DOHH2 (cell line): ENCODE measurements around the gene SEMA5A.

Source experiments
- H3F3A ChIP-seq: fragments of 200-600 bp; sonication (generic), shearing (Covaris generic); 2 replicates; pipeline ENCODE4 v1.6.0; 2016; ENCODE audit warnings: antibody characterized with exemption, mild to moderate bottlenecking; ENCODE audit not compliant: control insufficient read depth, insufficient read depth
- H3K27ac ChIP-seq: fragments of 200-600 bp; sonication (generic); 2 replicates; pipeline ENCODE4 v1.5.1; 2014; ENCODE audit warnings: low read depth, mild to moderate bottlenecking, low read length, moderate library complexity
- H3K27me3 ChIP-seq: fragments of 200-600 bp; sonication (generic); 2 replicates; pipeline ENCODE4 v1.6.1; 2014; ENCODE audit warnings: mild to moderate bottlenecking, low read length, mixed read lengths; ENCODE audit not compliant: control insufficient read depth
- H3K36me3 ChIP-seq: fragments of 200-600 bp; sonication (generic); 2 replicates; pipeline ENCODE4 v1.6.1; 2014; ENCODE audit warnings: mild to moderate bottlenecking, low read length, moderate library complexity, mixed read lengths; ENCODE audit not compliant: control insufficient read depth
- H3K4me1 ChIP-seq: fragments of 200-600 bp; sonication (generic); 2 replicates; pipeline ENCODE4 v1.6.1; 2014; ENCODE audit warnings: mild to moderate bottlenecking, low read length, mixed read lengths; ENCODE audit not compliant: control insufficient read depth
- H3K4me2 ChIP-seq: fragments of 200-600 bp; sonication (generic); 2 replicates; pipeline ENCODE4 v1.6.0; 2014; ENCODE audit warnings: mild to moderate bottlenecking, low read length, moderate library complexity
- H3K4me3 ChIP-seq: fragments of 200-600 bp; sonication (generic); 2 replicates; pipeline ENCODE4 v1.5.1; 2014; ENCODE audit warnings: mild to moderate bottlenecking, low read length, mixed read lengths
- H3K79me2 ChIP-seq: fragments of 200-600 bp; sonication (generic); 2 replicates; pipeline ENCODE4 v1.6.1; 2014; ENCODE audit warnings: mild to moderate bottlenecking, low read length, mixed read lengths; ENCODE audit not compliant: control insufficient read depth
- H3K9me2 ChIP-seq: fragments of 200-600 bp; sonication (generic); replicated peaks from 2 replicates; pipeline ENCODE4 v1.6.1; 2014; ENCODE audit warnings: mild to moderate bottlenecking, low read length, mixed read lengths; ENCODE audit not compliant: control insufficient read depth
- H3K9me3 ChIP-seq: fragments of 200-600 bp; sonication (generic); 2 replicates; pipeline ENCODE4 v1.6.1; 2014; ENCODE audit warnings: antibody characterized with exemption, low read length, mixed read lengths; ENCODE audit not compliant: control insufficient read depth, insufficient read depth
- H4K20me1 ChIP-seq: fragments of 200-600 bp; sonication (generic); 2 replicates; pipeline ENCODE4 v1.6.0; 2014; ENCODE audit warnings: low read depth, mild to moderate bottlenecking, antibody characterized with exemption, low read length, moderate library complexity; ENCODE audit not compliant: control insufficient read depth, insufficient read depth
- EZH2phosphoT487 ChIP-seq: fragments of 200-600 bp; sonication (generic); IDR thresholded peaks from 2 replicates; pipeline ENCODE4 v1.6.1; 2017; ENCODE audit warnings: borderline replicate concordance, mild to moderate bottlenecking, antibody characterized with exemption, low read length, moderate library complexity, mixed read lengths
- TF ChIP-seq, protein P1 (sequence below): fragments of 200-600 bp; sonication (generic); IDR thresholded peaks from one replicate; pipeline ENCODE4 v1.5.1; 2014; ENCODE audit warnings: antibody characterized with exemption, mild to moderate bottlenecking, low read depth, low read length; ENCODE audit not compliant: poor library complexity, severe bottlenecking

Gene SEMA5A

GRCh38 chr5:9196403-9197227 is 349.3 kb downstream of the SEMA5A start:
- no peaks in the 10 kb centered on the region for H3K36me3 ChIP-seq
- H3K4me2 ChIP-seq, result no peak overlapping the region
- H3K9me2 ChIP-seq, result no peaks in the 10 kb centered on the region
- no peak for TF ChIP-seq EZH2phosphoT487
- TF ChIP-seq, protein P1, sequence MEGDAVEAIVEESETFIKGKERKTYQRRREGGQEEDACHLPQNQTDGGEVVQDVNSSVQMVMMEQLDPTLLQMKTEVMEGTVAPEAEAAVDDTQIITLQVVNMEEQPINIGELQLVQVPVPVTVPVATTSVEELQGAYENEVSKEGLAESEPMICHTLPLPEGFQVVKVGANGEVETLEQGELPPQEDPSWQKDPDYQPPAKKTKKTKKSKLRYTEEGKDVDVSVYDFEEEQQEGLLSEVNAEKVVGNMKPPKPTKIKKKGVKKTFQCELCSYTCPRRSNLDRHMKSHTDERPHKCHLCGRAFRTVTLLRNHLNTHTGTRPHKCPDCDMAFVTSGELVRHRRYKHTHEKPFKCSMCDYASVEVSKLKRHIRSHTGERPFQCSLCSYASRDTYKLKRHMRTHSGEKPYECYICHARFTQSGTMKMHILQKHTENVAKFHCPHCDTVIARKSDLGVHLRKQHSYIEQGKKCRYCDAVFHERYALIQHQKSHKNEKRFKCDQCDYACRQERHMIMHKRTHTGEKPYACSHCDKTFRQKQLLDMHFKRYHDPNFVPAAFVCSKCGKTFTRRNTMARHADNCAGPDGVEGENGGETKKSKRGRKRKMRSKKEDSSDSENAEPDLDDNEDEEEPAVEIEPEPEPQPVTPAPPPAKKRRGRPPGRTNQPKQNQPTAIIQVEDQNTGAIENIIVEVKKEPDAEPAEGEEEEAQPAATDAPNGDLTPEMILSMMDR, result no peak
- H3K79me2 ChIP-seq, result no peaks in the 10 kb centered on the region
- peaks cover 28% of the 10 kb centered on the region for H3K4me1 ChIP-seq
- H3K27ac ChIP-seq, result no peak overlapping the region
- H3F3A ChIP-seq, result no peaks in the 10 kb centered on the region
- no peaks in the 10 kb centered on the region for H4K20me1 ChIP-seq
- no peaks in the 10 kb centered on the region for H3K27me3 ChIP-seq
- H3K9me3 ChIP-seq, result no peaks in the 10 kb centered on the region
- H3K4me3 ChIP-seq, result no peak overlapping the region

- H3K27ac ChIP-seq, result no peak overlapping the region
- TF ChIP-seq EZH2phosphoT487, result no peak
- TF ChIP-seq, protein P1, result no peak
- no peaks in the 10 kb centered on the region for H3K36me3 ChIP-seq
- H3K9me2 ChIP-seq, result no peaks in the 10 kb centered on the region
- no peaks in the 10 kb centered on the region for H3K27me3 ChIP-seq
- H3K4me3 ChIP-seq, result no peak overlapping the region
- H3K79me2 ChIP-seq, result no peaks in the 10 kb centered on the region
- H3K9me3 ChIP-seq, result no peaks in the 10 kb centered on the region
- H4K20me1 ChIP-seq, result no peaks in the 10 kb centered on the region
- H3K4me1 ChIP-seq, result peaks cover 28% of the 10 kb centered on the region
- no peaks in the 10 kb centered on the region for H3F3A ChIP-seq
- H3K4me2 ChIP-seq, result no peak overlapping the region
These were observed 351.4 kb downstream of the SEMA5A start for GRCh38 chr5:9194509-9194908.

- Histone ChIP-seq H4K20me1 (no peaks in the 10 kb centered on the region), H3K9me2 (no peaks in the 10 kb centered on the region), H3K9me3 (no peaks in the 10 kb centered on the region), H3K4me2 (no peak overlapping the region), H3F3A (no peaks in the 10 kb centered on the region), H3K36me3 (no peaks in the 10 kb centered on the region), H3K27ac (no peak overlapping the region), H3K4me1 (peaks cover 7% of the 10 kb centered on the region), H3K27me3 (no peaks in the 10 kb centered on the region), H3K4me3 (no peak overlapping the region), H3K79me2 (no peaks in the 10 kb centered on the region)
- no peak for TF ChIP-seq EZH2phosphoT487
- TF ChIP-seq, protein P1, result no peak
These were observed 353.6 kb downstream of the SEMA5A start for GRCh38 chr5:9192266-9192665.
